Activated effector memory CD4-positive, alpha-beta T cell treated with anti-CD3 and anti-CD28 coated beads, Interleukin-2, amount 50 U/mL, for 16 hours (primary cell): ENCODE measurements around the gene ABCC3.
A peak's percentile ranks its signal among the peaks of the same experiment; 100 is the strongest.

ENCODE experiments used
- DNase-seq: peaks from one replicate; pipeline ENCODE4 v3.0.0-alpha.2; 2020

Gene ABCC3

GRCh38 chr17:50605429-50605828, 29.3 kb upstream of the ABCC3 start:
- no peak for DNase-seq

- no peak for DNase-seq
Measured at GRCh38 chr17:50607522-50608175, 27.0 kb upstream of the ABCC3 start.

- DNase-seq, result no peak
Measured at GRCh38 chr17:50608700-50609379, 25.8 kb upstream of the ABCC3 start.

GRCh38 chr17:50609380-50610074, 25.2 kb upstream of the ABCC3 start:
- DNase-seq, result no peak

GRCh38 chr17:50611634-50612033, 23.0 kb upstream of the ABCC3 start:
- DNase-seq, result no peak

- DNase-seq, result no peak
Measured at GRCh38 chr17:50612281-50612680, 22.4 kb upstream of the ABCC3 start.

GRCh38 chr17:50613007-50613992, 21.4 kb upstream of the ABCC3 start:
- DNase-seq, result no peak

- DNase-seq, result no peak
Measured at GRCh38 chr17:50614471-50615051, 20.1 kb upstream of the ABCC3 start.

- no peak for DNase-seq
Measured at GRCh38 chr17:50615828-50616227, 18.9 kb upstream of the ABCC3 start.

- no peak for DNase-seq
Measured at GRCh38 chr17:50618300-50618699, 16.4 kb upstream of the ABCC3 start.

- no peak for DNase-seq
Measured at GRCh38 chr17:50618941-50619340, 15.7 kb upstream of the ABCC3 start.

GRCh38 chr17:50619489-50619888, 15.2 kb upstream of the ABCC3 start:
- no peak for DNase-seq

GRCh38 chr17:50620237-50620636, 14.4 kb upstream of the ABCC3 start:
- DNase-seq, result no peak

- no peak for DNase-seq
Measured at GRCh38 chr17:50620858-50621257, 13.8 kb upstream of the ABCC3 start.

GRCh38 chr17:50621574-50622031, 13.1 kb upstream of the ABCC3 start:
- no peak for DNase-seq

- no peak for DNase-seq
Measured at GRCh38 chr17:50624321-50624934, 10.3 kb upstream of the ABCC3 start.

GRCh38 chr17:50625032-50625871, 9.4 kb upstream of the ABCC3 start:
- no peak for DNase-seq

- DNase-seq, result peak; percentile 85
Measured at GRCh38 chr17:50626037-50626574, 8.6 kb upstream of the ABCC3 start.

GRCh38 chr17:50627036-50627781, 7.5 kb upstream of the ABCC3 start:
- no peak for DNase-seq
